Measurements from ENCODE around the gene STUM.

- TF ChIP-seq EZH2 (IDR thresholded peaks at IDR 0.05; ENCODE audit: low read length) (no peak), CTCF (optimal IDR thresholded peaks at IDR 0.05 in 1 of 3, IDR thresholded peaks at IDR 0.05 in 1 of 3, conservative IDR thresholded peaks at IDR 0.05 in 1 of 3; ENCODE audit: extremely low read depth in 1 of 3, insufficient read depth in 2 of 3, low read length in 3 of 3) (no peak)
These were observed 68.1 kb downstream of the STUM start for GRCh38 chr1:226616636-226617035.

All from keratinocyte (primary cell).